OCI-LY7 (cell line): ENCODE results near the gene ATP11C. TPM values are rescaled to one million over a fixed set of nuclear protein-coding genes. Genes with fewer than 3 reads are reported as not detected.

Experiments used
- BruUV-seq: library from RNA; stranded (reverse); fragments of 400-500 nt; replicated peaks from 2 replicates; lab custom pipeline; 2021; lab: Mats Ljungman, UMichigan
- CTCF ChIA-PET: fragments of 300-600 bp; sonication (Branson Sonifier 250); formaldehyde crosslinking; loops from one replicate; lab custom pipeline; 2022; ENCODE audit warnings: antibody characterized with exemption; ENCODE audit not compliant: unreplicated experiment; lab: Charles Lee
- POLR2A ChIA-PET: fragments of 300-600 bp; sonication (Branson Sonifier 250); formaldehyde crosslinking; loops from one replicate; lab custom pipeline; 2022; ENCODE audit warnings: antibody characterized with exemption; lab: Charles Lee
- DNase-seq: peaks from one replicate; pipeline ENCODE4 v3.0.0-alpha.2; 2015; ENCODE audit warnings: low spot score
- H2AFZ ChIP-seq: fragments of 200-600 bp; sonication (generic), shearing (Covaris generic); 2 replicates; pipeline ENCODE4 v1.6.1; 2014; ENCODE audit warnings: mild to moderate bottlenecking, antibody characterized with exemption, low read length, moderate library complexity
- H3K27ac ChIP-seq: fragments of 200-600 bp; sonication (generic); 2 replicates; pipeline ENCODE4 v1.5.1; 2014; ENCODE audit warnings: mixed run types, low read depth, mild to moderate bottlenecking, moderate library complexity, low read length, inconsistent platforms; ENCODE audit not compliant: poor library complexity, severe bottlenecking
- H3K36me3 ChIP-seq: fragments of 200-600 bp; sonication (generic); 2 replicates; pipeline ENCODE4 v1.6.1; 2014; ENCODE audit warnings: mild to moderate bottlenecking, antibody characterized with exemption, low read length, moderate library complexity, mixed read lengths; ENCODE audit not compliant: insufficient read depth
- H3K4me1 ChIP-seq: fragments of 200-600 bp; sonication (generic); 2 replicates; pipeline ENCODE4 v1.5.1; 2014; ENCODE audit warnings: mild to moderate bottlenecking, low read length; ENCODE audit not compliant: insufficient read depth, poor library complexity, severe bottlenecking
- H3K4me2 ChIP-seq: fragments of 200-600 bp; sonication (generic); 2 replicates; pipeline ENCODE4 v1.6.1; 2014; ENCODE audit warnings: mild to moderate bottlenecking, low read length
- H3K4me3 ChIP-seq: fragments of 200-600 bp; sonication (generic); 2 replicates; pipeline ENCODE4 v1.5.1; 2014; ENCODE audit warnings: mild to moderate bottlenecking, low read depth, low read length; ENCODE audit not compliant: poor library complexity, severe bottlenecking
- H3K79me2 ChIP-seq: fragments of 200-600 bp; sonication (generic); 2 replicates; pipeline ENCODE4 v1.6.1; 2016; ENCODE audit warnings: low read depth, mild to moderate bottlenecking, low read length, moderate library complexity, mixed read lengths; ENCODE audit not compliant: insufficient read depth
- H3K9me2 ChIP-seq: fragments of 200-600 bp; sonication (generic); 2 replicates; pipeline ENCODE4 v1.6.1; 2016; ENCODE audit warnings: mild to moderate bottlenecking, low read length, mixed read lengths; ENCODE audit not compliant: insufficient read depth
- H3K9me3 ChIP-seq: fragments of 200-600 bp; sonication (generic); 2 replicates; pipeline ENCODE4 v1.6.1; 2014; ENCODE audit warnings: mild to moderate bottlenecking, mixed run types, low read length, mixed read lengths
- H4K20me1 ChIP-seq: fragments of 200-600 bp; sonication (generic); 2 replicates; pipeline ENCODE4 v1.6.1; 2014; ENCODE audit warnings: mild to moderate bottlenecking, antibody characterized with exemption, low read length, moderate library complexity, mixed read lengths; ENCODE audit not compliant: insufficient read depth
- CTCF ChIP-seq: fragments of 200-600 bp; sonication (generic); conservative IDR thresholded peaks from 2 replicates; pipeline ENCODE4 v1.5.1; 2014; ENCODE audit warnings: mild to moderate bottlenecking, antibody characterized with exemption, low read length, moderate library complexity, mixed read lengths
- EZH2phosphoT487 ChIP-seq: fragments of 200-600 bp; sonication (generic); IDR thresholded peaks from 2 replicates; pipeline ENCODE4 v1.6.1; 2018; ENCODE audit warnings: low read depth, borderline replicate concordance, mild to moderate bottlenecking, mixed run types, antibody characterized with exemption, low read length, moderate library complexity, mixed read lengths
- intact Hi-C: fragments of 100-400 bp; cut with micrococcal nuclease; formaldehyde crosslinking; loops from one replicate; pipeline ENCODE4 v1.10.0; 2022; ENCODE audit not compliant: unreplicated experiment
- total RNA-seq, 2 experiments: library from RNA; depleted of rRNA in 1 of 2; stranded (reverse); fragments of >200 nt in 1 of 2; shearing (Covaris generic) in 1 of 2; gene quantifications; 2 replicates each; pipeline ENCODE4 v1.2.3, GENCODE V29; 2014 to 2022

Gene ATP11C
- total RNA-seq, 2 experiments from 2014 or later, result 20.9 to 25.2 TPM

- H3K9me2 ChIP-seq, result no peaks in the 10 kb centered on the region
- no peak overlapping the region for H2AFZ ChIP-seq
- H3K79me2 ChIP-seq, result no peaks in the 10 kb centered on the region
- no peak for DNase-seq
- no peaks in the 10 kb centered on the region for H3K36me3 ChIP-seq
- POLR2A ChIA-PET, result no interaction called here
- H4K20me1 ChIP-seq, result no peaks in the 10 kb centered on the region
- CTCF ChIA-PET, result no interaction called here
- no peaks in the 10 kb centered on the region for H3K9me3 ChIP-seq
- TF ChIP-seq EZH2phosphoT487, result no peak
- no peak for TF ChIP-seq CTCF
- H3K27ac ChIP-seq, result no peak overlapping the region
- no peaks in the 10 kb centered on the region for H3K4me1 ChIP-seq
- no peak overlapping the region for H3K4me3 ChIP-seq
- BruUV-seq, result no TSS peak
- intact Hi-C loops, result no loop called here
- H3K4me2 ChIP-seq, result no peak overlapping the region
Observed at GRCh38 chrX:139969286-139969685, 36.4 kb upstream of the ATP11C start.

GRCh38 chrX:139967750-139968149 lies 34.9 kb upstream of the ATP11C start:
- Histone ChIP-seq H3K4me1 (no peaks in the 10 kb centered on the region), H3K4me2 (no peak overlapping the region), H3K36me3 (no peaks in the 10 kb centered on the region), H3K4me3 (no peak overlapping the region), H2AFZ (no peak overlapping the region), H3K9me3 (no peaks in the 10 kb centered on the region), H4K20me1 (no peaks in the 10 kb centered on the region), H3K27ac (no peak overlapping the region), H3K79me2 (no peaks in the 10 kb centered on the region), H3K9me2 (no peaks in the 10 kb centered on the region)
- no TSS peak for BruUV-seq
- CTCF ChIA-PET, result no interaction called here
- DNase-seq, result no peak
- POLR2A ChIA-PET, result no interaction called here
- TF ChIP-seq CTCF, result no peak
- intact Hi-C loops, result no loop called here

GRCh38 chrX:139967300-139967699 lies 34.4 kb upstream of the ATP11C start:
- ChIA-PET POLR2A (no interaction called here), CTCF (no interaction called here)
- Histone ChIP-seq H3K4me2 (no peak overlapping the region), H3K9me2 (no peaks in the 10 kb centered on the region), H3K36me3 (no peaks in the 10 kb centered on the region), H3K9me3 (no peaks in the 10 kb centered on the region), H3K4me1 (no peaks in the 10 kb centered on the region), H4K20me1 (no peaks in the 10 kb centered on the region), H3K4me3 (no peak overlapping the region), H3K27ac (no peak overlapping the region), H3K79me2 (no peaks in the 10 kb centered on the region), H2AFZ (no peak overlapping the region)
- BruUV-seq, result no TSS peak
- intact Hi-C loops, result no loop called here
- TF ChIP-seq CTCF (peak; percentile 62), EZH2phosphoT487 (no peak)
- peak; percentile 15 for DNase-seq
